ENCODE results near the gene TMPRSS11F. TPM values are rescaled to one million over a fixed set of nuclear protein-coding genes. Genes with fewer than 3 reads are reported as not detected.

The TMPRSS11F gene
- total and polyA plus RNA-seq, 2 of the 4 experiments (the other 2 are of a cell fraction), result not detected

DNA sequence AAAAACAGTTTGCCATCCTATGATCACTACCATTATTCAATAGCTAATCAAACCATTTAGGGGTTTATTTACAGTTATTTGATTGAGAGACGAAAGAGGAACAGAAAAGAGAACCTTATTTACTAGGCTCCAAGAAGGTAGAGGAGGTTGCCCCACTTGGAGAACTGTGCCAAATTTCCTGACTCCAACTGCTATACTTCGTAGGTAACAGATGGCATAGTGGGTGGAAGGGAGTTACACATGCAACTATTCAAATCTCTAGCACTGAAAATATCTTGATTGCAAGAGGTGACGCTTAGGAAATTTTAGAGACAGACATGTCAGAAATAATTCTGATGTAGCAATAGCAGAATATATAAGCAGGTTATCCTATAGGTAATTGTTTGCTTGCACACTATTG is 38.0 kb upstream of the TMPRSS11F start:
- ATAC-seq (ENCODE audit: low read depth) (no peak), DNase-seq (no peak)
- no CpG with 5 or more reads among the region's 3 CpGs for WGBS, 2 experiments (ENCODE audit: extremely low coverage in 2 of 2, insufficient read length in 1 of 2)
- dilution Hi-C loops (cut with HindIII; ENCODE audit: low sequenced_read_pairs, unreplicated experiment), result no loop called here
- no TSS peak for BruUV-seq (replicated peaks)
- CTCF ChIA-PET, result no interaction called here
- Histone ChIP-seq H4K8ac (ENCODE audit: low read depth in 2 of 2, low read length in 2 of 2) (no peak overlapping the region), H2AK5ac (ENCODE audit: low read depth, low read length) (no peak overlapping the region), H4K5ac (ENCODE audit: low read depth, low read length) (no peak overlapping the region), H3K9ac (ENCODE audit: low read depth, low read length) (no peak overlapping the region), H3K79me1 (ENCODE audit: low read depth in 1 of 2, low read length in 2 of 2) (no peaks in the 10 kb centered on the region), H3K27me3 (ENCODE audit: control insufficient read depth, insufficient read depth, low read length) (no peaks in the 10 kb centered on the region), H3K27ac (ENCODE audit: insufficient read depth, low read length) (no peak overlapping the region), H4K20me1 (ENCODE audit: insufficient read depth, low read length) (no peaks in the 10 kb centered on the region), H3K4me2 (ENCODE audit: low read depth, low read length) (no peak overlapping the region), H2AK9ac (replicated peaks; ENCODE audit: low read depth, low read length, poor library complexity) (no peak overlapping the region), H3K4me1 (ENCODE audit: control insufficient read depth, insufficient read depth, low read length) (no peaks in the 10 kb centered on the region), H2BK20ac (ENCODE audit: low read depth, low read length) (no peak overlapping the region), H3K9me3 (ENCODE audit: control insufficient read depth, insufficient read depth, low read length) (no peaks in the 10 kb centered on the region), H3K14ac (replicated peaks; ENCODE audit: low read depth, low read length) (no peak overlapping the region), H2AFZ (replicated peaks; ENCODE audit: low read length, poor library complexity) (no peak overlapping the region), H3K9me1 (ENCODE audit: insufficient read depth, low read length) (no peaks in the 10 kb centered on the region), H4K91ac (ENCODE audit: insufficient read depth, low read depth, low read length) (no peak overlapping the region), H2BK5ac (ENCODE audit: low read depth, low read length, poor library complexity, severe bottlenecking) (no peak overlapping the region), H3K18ac (ENCODE audit: low read depth, low read length) (no peak overlapping the region), H3K4ac (ENCODE audit: low read depth, low read length) (no peak overlapping the region), H3K23ac (ENCODE audit: low read depth, low read length) (no peak overlapping the region), H3K4me3 (ENCODE audit: insufficient read depth, low read depth, low read length) (no peak overlapping the region), H2BK120ac (ENCODE audit: low read depth, low read length) (no peak overlapping the region), H3K56ac (ENCODE audit: extremely low read depth, insufficient read depth, low read length) (no peak overlapping the region), H2BK15ac (ENCODE audit: low read depth, low read length) (no peak overlapping the region), H3K36me3 (ENCODE audit: control insufficient read depth, insufficient read depth, low read length) (no peaks in the 10 kb centered on the region)
- TF ChIP-seq MAFK (IDR thresholded peaks at IDR 0.05; ENCODE audit: low read depth, low read length), result no peak
- TF ChIP-seq ELK1 (IDR thresholded peaks at IDR 0.05; ENCODE audit: borderline replicate concordance, low read depth, low read length), result no peak
- no peak for TF ChIP-seq BHLHE40 (IDR thresholded peaks at IDR 0.05; ENCODE audit: low read depth, low read length)
- TF ChIP-seq CHD1 (IDR thresholded peaks at IDR 0.05; ENCODE audit: low read depth, low read length), result no peak
- TF ChIP-seq MXI1 (IDR thresholded peaks at IDR 0.05; ENCODE audit: borderline replicate concordance, low read depth, low read length), result no peak
- no peak for TF ChIP-seq SMC3 (IDR thresholded peaks at IDR 0.05; ENCODE audit: low read depth, low read length)
- in situ Hi-C loops (cut with MboI; ENCODE audit: low sequenced_read_pairs), result no loop called here
- POLR2A ChIA-PET (ENCODE audit: unreplicated experiment), result no interaction called here
- intact Hi-C loops (cut with micrococcal nuclease), result no loop called here

Measured in IMR-90 (cell line).